ES-I3 (cell line): ENCODE data around the gene ADAMTSL4.

Source experiments
- H3K36me3 ChIP-seq: 2 replicates; pipeline ENCODE4 v1.6.1; 2013; ENCODE audit warnings: mild to moderate bottlenecking, low read length, control low read depth, moderate library complexity; ENCODE audit not compliant: insufficient read depth
- H3K4me1 ChIP-seq: 2 replicates; pipeline ENCODE4 v1.6.1; 2013; ENCODE audit warnings: mild to moderate bottlenecking, control low read depth, low read length; ENCODE audit not compliant: insufficient read depth
- H3K9ac ChIP-seq: 2 replicates; pipeline ENCODE4 v1.6.1; 2013; ENCODE audit warnings: low read depth, mild to moderate bottlenecking, low read length, moderate library complexity
- H3K9me3 ChIP-seq: 2 replicates; pipeline ENCODE4 v1.6.1; 2013; ENCODE audit warnings: mild to moderate bottlenecking, low read length, moderate library complexity; ENCODE audit not compliant: control insufficient read depth, insufficient read depth

The ADAMTSL4 gene

DNA sequence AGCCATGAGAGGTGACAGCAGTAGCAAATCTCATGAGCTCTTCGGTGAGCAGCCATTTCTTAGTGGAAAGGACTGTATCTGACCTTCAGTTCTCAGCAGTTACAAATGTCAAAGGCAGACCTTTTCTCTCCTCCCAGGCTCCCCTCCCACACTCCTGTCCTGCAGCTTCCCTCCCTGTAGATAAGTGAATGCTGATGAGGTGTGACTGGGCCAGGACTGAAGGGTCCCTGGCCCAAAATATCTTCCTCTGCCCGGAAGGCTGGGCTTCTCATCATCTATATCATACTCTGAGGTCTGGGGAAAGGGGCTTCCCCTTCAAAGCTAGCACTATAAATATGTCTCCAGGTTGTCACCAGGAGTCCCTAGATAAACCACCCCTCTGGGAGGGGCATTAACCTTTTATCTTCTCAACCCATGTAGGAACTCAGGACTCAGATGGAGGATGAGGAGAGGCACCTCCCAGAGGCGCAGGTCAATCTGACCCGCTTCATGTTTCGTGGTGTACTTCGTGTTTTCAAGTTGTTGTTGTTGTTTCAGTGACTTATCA, 3.6 kb upstream of the ADAMTSL4 start:
- Histone ChIP-seq H3K36me3 (no peaks in the 10 kb centered on the region), H3K9me3 (no peaks in the 10 kb centered on the region), H3K9ac (no peak overlapping the region), H3K4me1 (no peaks in the 10 kb centered on the region)

DNA sequence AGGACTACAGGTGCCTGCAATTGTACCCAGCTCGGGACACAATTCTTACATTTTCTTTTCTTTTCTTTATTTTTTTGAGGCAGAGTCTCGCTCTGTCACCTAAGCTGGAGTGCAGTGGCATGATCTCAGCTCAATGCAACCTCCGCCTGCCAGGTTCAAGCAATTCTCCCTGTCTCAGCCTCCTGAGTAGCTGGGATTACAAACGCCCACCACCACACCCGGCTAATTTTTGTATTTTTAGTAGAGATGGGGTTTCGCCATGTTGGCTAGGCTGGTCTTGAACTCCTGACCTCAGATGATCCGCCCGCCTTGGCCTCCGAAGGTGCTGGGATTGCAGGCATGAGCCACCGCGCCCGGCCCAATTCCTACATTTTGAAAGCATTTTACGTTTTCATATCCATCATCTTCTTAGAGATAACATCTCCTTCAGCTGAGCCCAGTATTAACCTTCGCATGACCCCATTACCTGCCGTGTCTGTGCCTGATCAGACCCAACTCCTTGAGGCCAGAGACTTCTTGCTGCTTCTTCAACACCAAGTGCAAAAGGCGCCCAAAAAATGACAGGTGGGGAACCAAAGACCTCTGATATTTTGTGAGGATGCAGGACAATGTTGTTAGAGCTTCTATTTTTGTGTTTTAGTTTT, 2.8 kb upstream of the ADAMTSL4 start:
- Histone ChIP-seq H3K36me3 (no peaks in the 10 kb centered on the region), H3K9ac (no peak overlapping the region), H3K4me1 (peaks cover 4% of the 10 kb centered on the region; the same call in 1 of the 2 replicates), H3K9me3 (no peaks in the 10 kb centered on the region)

DNA sequence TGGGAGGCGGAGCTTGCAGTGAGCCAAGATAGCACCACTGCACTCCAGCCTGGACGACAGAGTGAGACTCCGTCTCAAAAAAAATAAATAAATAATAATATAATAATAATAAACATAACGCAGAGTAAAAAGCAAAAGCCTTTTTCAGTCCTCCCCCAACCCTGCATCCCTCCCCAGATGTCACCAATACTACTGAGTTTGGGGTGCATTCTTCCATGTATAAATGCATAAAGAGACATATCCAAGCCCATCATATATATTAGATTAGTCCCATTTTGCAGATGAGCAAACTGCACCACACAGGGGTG, 930 bp upstream of the ADAMTSL4 start:
- no peaks in the 10 kb centered on the region for H3K9me3 ChIP-seq
- peaks cover 16% of the 10 kb centered on the region for H3K4me1 ChIP-seq
- H3K9ac ChIP-seq: peak overlapping the region; percentile 54
- no peaks in the 10 kb centered on the region for H3K36me3 ChIP-seq

DNA sequence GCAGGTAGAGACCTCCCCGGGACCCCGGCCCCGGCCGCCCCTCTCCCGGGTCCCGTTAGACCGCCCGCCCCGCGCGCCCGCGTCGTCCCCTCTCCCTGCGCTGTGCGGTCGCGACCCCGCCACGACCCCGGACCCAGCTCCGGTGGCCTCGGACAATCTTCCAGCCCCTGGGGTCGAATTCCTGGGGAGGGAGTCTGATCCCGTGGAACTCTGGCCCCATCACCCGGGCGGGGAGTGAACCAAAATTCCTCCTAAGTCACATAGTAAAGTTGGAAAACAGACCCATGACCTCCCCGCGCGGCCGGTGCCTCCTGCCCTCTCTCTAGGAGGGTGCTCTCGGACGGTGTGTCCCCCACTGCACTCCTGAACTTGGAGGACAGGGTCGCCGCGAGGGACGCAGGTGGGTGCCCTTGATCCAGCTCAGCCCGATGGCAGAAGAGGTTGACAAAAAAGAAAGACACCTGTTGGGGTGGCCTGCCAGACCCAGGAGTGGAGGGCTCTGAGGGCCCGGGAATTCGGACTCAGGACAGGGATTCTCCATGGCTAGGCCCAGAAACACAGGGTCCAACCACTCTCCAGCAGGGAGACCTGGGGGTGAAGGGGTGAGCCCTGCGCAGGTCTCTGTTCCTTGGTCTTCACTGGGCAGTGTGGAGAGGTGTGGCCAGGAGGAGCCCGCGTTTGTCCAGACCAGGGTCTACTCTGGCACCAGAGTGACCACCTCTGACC, 451 bp downstream of the ADAMTSL4 start:
- Histone ChIP-seq H3K9me3 (no peaks in the 10 kb centered on the region), H3K4me1 (peaks cover 16% of the 10 kb centered on the region), H3K36me3 (no peaks in the 10 kb centered on the region), H3K9ac (peak overlapping the region; percentile 83)

DNA sequence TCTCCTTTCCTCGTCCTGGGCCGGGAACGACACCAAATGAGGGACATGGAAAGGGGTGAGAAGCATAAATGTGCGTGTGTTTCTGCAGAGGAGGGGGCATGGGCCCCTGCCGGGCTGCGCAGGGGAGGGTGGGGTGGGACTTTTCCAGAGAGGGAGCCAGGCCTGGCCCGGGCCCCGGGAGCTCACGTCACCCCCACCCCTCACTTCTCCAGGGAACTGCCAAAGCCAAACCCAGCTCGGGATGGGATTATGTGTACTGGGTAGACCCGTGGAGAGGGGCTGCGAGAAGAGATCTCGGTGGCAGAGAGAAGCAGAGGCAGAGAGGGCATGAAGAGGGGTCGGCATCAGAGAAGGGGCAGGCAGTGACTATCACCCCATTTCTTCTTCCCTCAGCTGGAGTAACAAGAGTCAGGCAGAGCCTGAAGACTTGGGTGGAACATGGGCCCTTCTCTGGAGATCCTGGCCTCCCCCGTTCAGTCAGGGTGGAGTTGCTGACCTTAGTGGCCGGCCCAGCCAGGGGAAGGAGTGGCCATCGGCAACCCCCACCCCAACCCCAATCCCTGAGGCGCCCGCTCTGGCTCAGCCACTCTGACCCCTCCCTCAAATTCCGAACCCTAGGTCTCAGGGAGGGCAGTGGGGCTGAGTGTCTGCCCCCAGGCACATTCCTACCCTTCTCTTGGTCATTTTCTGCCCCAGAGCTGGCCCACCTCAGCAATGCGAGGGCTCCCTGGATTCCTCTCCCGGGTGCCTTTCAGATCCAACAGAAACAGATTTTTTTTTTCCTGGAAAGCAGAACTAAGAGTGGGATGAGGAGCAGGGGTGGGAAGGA, 1.2 kb downstream of the ADAMTSL4 start:
- Histone ChIP-seq H3K4me1 (peaks cover 17% of the 10 kb centered on the region), H3K9me3 (no peaks in the 10 kb centered on the region), H3K36me3 (0 out of 2 replicates have a peak, but pooled peaks cover 1% of the 10 kb centered on the region), H3K9ac (peak overlapping the region; percentile 83; the same call in 1 of the 2 replicates)

DNA sequence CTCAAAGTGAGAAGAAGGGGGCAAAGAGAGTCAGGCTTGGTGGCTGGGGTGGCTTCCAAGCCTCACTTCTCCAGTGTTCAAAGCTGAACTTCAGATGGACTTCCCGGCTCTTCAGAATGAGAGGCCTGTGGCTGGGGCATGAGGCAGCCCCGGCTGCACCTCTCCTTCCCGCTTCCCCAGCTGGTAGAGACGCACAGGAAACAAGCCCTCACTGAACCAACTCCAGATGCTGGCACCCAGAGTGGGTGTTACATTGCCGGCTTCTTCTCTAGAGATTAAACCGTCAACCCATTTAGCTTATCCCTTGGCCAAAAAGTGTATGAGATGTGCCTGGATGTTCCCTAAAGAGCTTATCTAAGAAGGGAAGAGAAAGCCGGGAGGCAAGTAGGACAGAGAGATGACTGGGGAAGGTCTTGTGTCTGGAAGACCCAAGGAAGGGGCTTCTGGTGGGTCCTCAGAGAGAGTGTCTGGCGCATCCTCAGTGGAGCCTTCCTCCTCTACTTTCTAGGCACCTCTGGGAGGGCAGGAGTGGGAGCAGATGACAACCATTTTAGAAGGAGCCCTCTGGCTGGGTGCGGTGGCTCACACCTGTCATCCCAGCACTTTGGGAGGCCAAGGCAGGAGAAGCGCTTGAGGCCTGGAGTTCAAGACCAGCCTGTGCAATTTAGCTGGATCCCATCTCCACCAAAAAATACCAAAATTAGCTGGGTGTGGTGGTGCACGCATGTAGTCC, 2.0 kb downstream of the ADAMTSL4 start:
- Histone ChIP-seq H3K9ac (no peak overlapping the region), H3K4me1 (peaks cover 25% of the 10 kb centered on the region), H3K9me3 (no peaks in the 10 kb centered on the region), H3K36me3 (peaks cover 7% of the 10 kb centered on the region; the same call in 1 of the 2 replicates)

DNA sequence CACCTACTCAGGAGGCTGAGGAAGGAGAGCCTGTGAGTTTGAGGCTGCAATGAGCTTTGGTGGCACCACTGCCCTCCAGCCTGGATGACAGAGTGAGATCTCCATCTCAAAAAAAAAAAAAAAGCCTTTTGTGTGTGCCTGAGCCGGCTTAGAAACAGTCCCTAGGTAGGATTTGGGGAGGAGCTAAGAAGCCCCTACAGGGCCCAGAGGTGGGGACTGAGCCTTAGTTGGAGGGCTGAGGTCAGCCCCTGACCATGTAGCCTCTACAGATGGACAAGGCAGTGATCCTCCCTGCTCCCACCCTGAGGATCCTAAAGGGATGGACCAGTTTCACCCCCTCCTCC, 2.5 kb downstream of the ADAMTSL4 start:
- Histone ChIP-seq H3K9ac (no peak overlapping the region), H3K4me1 (peaks cover 27% of the 10 kb centered on the region), H3K36me3 (peaks cover 7% of the 10 kb centered on the region; the same call in 1 of the 2 replicates), H3K9me3 (no peaks in the 10 kb centered on the region)

DNA sequence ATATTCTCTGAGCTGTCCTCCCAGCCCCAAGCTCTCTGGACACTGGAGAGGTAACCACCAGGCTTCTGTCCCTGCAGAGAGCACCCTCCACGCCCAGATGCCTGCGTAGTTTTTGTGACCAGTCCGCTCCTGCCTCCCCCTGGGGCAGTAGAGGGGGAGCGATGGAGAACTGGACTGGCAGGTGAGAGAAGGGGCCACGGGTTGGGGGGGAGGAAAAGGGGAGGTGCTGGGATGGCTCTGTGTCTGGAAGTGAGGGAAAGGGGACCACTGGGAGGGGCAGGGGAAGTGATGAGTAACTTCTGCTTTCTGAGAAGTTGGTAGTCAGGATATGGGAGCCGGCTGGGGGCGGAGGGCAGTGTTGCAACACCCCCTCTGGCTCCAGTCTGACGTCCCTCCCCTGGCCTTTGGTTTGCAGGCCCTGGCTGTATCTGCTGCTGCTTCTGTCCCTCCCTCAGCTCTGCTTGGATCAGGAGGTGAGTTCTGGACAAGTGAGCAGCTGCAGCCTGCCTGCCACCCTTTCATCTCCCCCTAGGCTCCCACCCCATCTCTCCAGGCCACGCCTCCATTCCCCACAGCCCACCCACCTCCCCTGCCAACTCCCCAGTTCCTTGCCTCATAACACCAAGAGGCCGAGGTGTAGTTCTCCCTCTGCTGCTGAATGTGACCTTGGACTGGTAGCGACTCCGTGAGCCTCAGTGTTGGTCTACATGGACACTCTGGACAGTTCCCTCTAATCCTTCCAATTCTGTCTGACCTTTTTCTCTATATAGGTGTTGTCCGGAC, 3.1 kb downstream of the ADAMTSL4 start:
- Histone ChIP-seq H3K4me1 (peaks cover 27% of the 10 kb centered on the region), H3K36me3 (peaks cover 7% of the 10 kb centered on the region; the same call in 1 of the 2 replicates), H3K9me3 (no peaks in the 10 kb centered on the region), H3K9ac (no peak overlapping the region)

DNA sequence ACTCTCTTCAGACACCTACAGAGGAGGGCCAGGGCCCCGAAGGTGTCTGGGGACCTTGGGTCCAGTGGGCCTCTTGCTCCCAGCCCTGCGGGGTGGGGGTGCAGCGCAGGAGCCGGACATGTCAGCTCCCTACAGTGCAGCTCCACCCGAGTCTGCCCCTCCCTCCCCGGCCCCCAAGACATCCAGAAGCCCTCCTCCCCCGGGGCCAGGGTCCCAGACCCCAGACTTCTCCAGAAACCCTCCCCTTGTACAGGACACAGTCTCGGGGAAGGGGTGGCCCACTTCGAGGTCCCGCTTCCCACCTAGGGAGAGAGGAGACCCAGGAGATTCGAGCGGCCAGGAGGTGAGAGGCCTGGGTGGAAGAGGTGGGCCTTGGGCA, 3.7 kb downstream of the ADAMTSL4 start:
- Histone ChIP-seq H3K9ac (no peak overlapping the region), H3K4me1 (peaks cover 27% of the 10 kb centered on the region)

DNA sequence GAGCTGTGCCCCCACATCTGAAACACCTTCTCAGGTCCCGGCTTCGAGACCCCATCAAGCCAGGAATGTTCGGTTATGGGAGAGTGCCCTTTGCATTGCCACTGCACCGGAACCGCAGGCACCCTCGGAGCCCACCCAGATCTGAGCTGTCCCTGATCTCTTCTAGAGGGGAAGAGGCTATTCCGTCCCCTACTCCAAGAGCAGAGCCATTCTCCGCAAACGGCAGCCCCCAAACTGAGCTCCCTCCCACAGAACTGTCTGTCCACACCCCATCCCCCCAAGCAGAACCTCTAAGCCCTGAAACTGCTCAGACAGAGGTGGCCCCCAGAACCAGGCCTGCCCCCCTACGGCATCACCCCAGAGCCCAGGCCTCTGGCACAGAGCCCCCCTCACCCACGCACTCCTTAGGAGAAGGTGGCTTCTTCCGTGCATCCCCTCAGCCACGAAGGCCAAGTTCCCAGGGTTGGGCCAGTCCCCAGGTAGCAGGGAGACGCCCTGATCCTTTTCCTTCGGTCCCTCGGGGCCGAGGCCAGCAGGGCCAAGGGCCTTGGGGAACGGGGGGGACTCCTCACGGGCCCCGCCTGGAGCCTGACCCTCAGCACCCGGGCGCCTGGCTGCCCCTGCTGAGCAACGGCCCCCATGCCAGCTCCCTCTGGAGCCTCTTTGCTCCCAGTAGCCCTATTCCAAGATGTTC, 4.3 kb downstream of the ADAMTSL4 start:
- H3K36me3 ChIP-seq: peaks cover 7% of the 10 kb centered on the region; the same call in 1 of the 2 replicates
- peaks cover 27% of the 10 kb centered on the region for H3K4me1 ChIP-seq
- no peak overlapping the region for H3K9ac ChIP-seq
- no peaks in the 10 kb centered on the region for H3K9me3 ChIP-seq

More for the DNA sequence above, 3.7 kb downstream of the ADAMTSL4 start:
- Histone ChIP-seq H3K36me3 (peaks cover 7% of the 10 kb centered on the region; the same call in 1 of the 2 replicates), H3K9me3 (no peaks in the 10 kb centered on the region)

DNA sequence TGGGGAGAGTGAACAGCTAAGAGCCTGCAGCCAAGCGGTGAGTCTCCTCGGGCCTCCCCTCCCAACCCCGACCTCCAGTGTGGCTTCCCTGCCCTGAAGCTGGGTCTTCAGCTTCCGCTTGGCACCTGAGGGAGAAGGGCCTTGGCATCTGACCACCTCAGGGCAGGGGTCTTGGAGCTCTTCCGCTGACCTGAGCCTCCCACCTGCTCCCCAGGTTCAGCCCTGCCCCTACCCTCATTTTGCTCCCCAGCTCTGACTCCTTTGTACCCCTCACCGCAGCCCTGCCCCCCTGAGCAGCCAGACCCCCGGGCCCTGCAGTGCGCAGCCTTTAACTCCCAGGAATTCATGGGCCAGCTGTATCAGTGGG, 4.9 kb downstream of the ADAMTSL4 start:
- Histone ChIP-seq H3K9ac (no peak overlapping the region), H3K36me3 (peaks cover 7% of the 10 kb centered on the region; the same call in 1 of the 2 replicates), H3K9me3 (no peaks in the 10 kb centered on the region), H3K4me1 (peaks cover 27% of the 10 kb centered on the region)

DNA sequence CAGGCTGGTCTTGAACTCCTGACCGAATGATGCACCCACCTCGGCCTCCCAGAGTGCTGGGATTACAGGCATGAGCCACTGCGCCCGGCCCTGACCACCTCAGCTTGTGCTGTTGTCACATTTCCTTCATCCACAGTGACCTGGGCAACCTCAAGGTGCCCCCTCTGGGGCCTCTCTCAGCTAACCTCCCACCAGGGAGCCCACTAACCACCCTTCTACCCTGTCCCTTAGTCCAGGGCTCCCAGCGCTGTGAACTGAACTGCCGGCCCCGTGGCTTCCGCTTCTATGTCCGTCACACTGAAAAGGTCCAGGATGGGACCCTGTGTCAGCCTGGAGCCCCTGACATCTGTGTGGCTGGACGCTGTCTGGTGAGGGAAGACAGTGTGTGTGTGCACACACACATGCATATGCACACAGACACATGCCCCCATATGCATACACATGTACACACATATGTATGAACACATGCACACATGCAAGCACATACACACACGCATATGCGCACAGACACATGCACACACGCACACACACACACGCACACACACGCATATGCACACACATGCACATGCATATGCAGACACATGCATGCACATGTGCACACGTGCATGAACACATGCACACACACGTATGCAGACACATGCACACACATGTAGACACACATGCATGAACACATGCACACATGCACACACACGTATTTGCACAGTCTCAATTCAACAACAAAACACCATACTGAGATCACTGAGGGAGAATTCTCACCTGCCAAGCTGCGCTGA, 6.2 kb downstream of the ADAMTSL4 start:
- no peaks in the 10 kb centered on the region for H3K9me3 ChIP-seq
- H3K9ac ChIP-seq: no peak overlapping the region
- H3K36me3 ChIP-seq: peaks cover 7% of the 10 kb centered on the region; the same call in 1 of the 2 replicates
- H3K4me1 ChIP-seq: peaks cover 31% of the 10 kb centered on the region
